ENCODE measurements around the gene TRAFD1. TPM values are rescaled to one million over a fixed set of nuclear protein-coding genes. Genes with fewer than 3 reads are reported as not detected.

The TRAFD1 gene
- total and polyA plus RNA-seq, 2 experiments from 2014 or later: 17.4 to 30.4 TPM

DNA sequence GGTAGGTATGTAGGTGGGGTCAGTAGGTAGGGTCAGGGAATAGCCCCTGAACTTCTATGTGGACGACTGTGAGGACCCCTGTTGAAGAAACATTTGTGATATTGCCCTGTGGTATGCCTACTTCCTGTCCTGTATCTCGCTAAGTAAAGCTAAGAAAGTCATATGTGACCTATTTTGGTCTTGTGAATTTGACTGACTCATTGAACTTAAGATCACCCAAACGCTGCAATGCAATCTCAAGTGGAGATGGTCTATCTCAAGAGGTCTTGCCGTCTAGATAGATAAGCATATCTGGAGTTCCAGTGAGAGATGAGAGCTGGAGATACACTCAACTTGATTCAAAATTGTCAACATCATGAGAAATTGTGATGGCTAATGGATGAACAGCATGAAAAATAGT, 73.8 kb downstream of the TRAFD1 start:
- Histone ChIP-seq H3F3A (replicated peaks; ENCODE audit: low read depth) (no peaks in the 10 kb centered on the region), H3K4me1 (ENCODE audit: insufficient read depth) (no peaks in the 10 kb centered on the region), H4K20me1 (replicated peaks; ENCODE audit: insufficient read depth) (no peaks in the 10 kb centered on the region), H3K27me3 (ENCODE audit: insufficient read depth) (no peaks in the 10 kb centered on the region), H3K27ac (ENCODE audit: low read depth) (no peak overlapping the region), H3K4me2 (no peak overlapping the region), H3K9me2 (ENCODE audit: insufficient read depth) (no peaks in the 10 kb centered on the region), H3K36me3 (ENCODE audit: insufficient read depth) (peaks cover 10% of the 10 kb centered on the region), H3K79me2 (replicated peaks; ENCODE audit: insufficient read depth) (no peaks in the 10 kb centered on the region), H2AFZ (no peak overlapping the region), H3K4me3 (no peak overlapping the region)
- Mint-ChIP-seq H3K9me3 (no peaks in the 10 kb centered on the region), H3K27me3 (ENCODE audit: insufficient read depth, low read depth, poor library complexity) (peaks cover 5% of the 10 kb centered on the region), H3K27ac (no peak overlapping the region), H3K4me1 (peaks cover 3% of the 10 kb centered on the region; the same call in 2 of the 3 replicates), H3K4me3 (no peak overlapping the region), H3K36me3 (ENCODE audit: low read depth) (peaks cover 16% of the 10 kb centered on the region)
- ATAC-seq (no peak), DNase-seq (ENCODE audit: low spot score) (no peak)
- TF ChIP-seq ZNF114 (CRISPR knock-in tag; IDR thresholded peaks at IDR 0.05): no peak
- TF ChIP-seq, protein P1, sequence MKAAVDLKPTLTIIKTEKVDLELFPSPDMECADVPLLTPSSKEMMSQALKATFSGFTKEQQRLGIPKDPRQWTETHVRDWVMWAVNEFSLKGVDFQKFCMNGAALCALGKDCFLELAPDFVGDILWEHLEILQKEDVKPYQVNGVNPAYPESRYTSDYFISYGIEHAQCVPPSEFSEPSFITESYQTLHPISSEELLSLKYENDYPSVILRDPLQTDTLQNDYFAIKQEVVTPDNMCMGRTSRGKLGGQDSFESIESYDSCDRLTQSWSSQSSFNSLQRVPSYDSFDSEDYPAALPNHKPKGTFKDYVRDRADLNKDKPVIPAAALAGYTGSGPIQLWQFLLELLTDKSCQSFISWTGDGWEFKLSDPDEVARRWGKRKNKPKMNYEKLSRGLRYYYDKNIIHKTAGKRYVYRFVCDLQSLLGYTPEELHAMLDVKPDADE (IDR thresholded peaks at IDR 0.05): no peak
- TF ChIP-seq, protein P2, sequence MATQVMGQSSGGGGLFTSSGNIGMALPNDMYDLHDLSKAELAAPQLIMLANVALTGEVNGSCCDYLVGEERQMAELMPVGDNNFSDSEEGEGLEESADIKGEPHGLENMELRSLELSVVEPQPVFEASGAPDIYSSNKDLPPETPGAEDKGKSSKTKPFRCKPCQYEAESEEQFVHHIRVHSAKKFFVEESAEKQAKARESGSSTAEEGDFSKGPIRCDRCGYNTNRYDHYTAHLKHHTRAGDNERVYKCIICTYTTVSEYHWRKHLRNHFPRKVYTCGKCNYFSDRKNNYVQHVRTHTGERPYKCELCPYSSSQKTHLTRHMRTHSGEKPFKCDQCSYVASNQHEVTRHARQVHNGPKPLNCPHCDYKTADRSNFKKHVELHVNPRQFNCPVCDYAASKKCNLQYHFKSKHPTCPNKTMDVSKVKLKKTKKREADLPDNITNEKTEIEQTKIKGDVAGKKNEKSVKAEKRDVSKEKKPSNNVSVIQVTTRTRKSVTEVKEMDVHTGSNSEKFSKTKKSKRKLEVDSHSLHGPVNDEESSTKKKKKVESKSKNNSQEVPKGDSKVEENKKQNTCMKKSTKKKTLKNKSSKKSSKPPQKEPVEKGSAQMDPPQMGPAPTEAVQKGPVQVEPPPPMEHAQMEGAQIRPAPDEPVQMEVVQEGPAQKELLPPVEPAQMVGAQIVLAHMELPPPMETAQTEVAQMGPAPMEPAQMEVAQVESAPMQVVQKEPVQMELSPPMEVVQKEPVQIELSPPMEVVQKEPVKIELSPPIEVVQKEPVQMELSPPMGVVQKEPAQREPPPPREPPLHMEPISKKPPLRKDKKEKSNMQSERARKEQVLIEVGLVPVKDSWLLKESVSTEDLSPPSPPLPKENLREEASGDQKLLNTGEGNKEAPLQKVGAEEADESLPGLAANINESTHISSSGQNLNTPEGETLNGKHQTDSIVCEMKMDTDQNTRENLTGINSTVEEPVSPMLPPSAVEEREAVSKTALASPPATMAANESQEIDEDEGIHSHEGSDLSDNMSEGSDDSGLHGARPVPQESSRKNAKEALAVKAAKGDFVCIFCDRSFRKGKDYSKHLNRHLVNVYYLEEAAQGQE (IDR thresholded peaks at IDR 0.05; ENCODE audit: unreplicated experiment): no peak
- TF ChIP-seq JUNB (IDR thresholded peaks at IDR 0.05; ENCODE audit: unreplicated experiment): no peak
- no peak for TF ChIP-seq EZH2phosphoT487 (IDR thresholded peaks at IDR 0.05; ENCODE audit: unreplicated experiment)
- no peak for TF ChIP-seq CREB1 (CRISPR knock-in tag; IDR thresholded peaks at IDR 0.05; ENCODE audit: low read depth)
- no peak for TF ChIP-seq NANOG (IDR thresholded peaks at IDR 0.05; ENCODE audit: borderline replicate concordance)
- TF ChIP-seq, protein P3, sequence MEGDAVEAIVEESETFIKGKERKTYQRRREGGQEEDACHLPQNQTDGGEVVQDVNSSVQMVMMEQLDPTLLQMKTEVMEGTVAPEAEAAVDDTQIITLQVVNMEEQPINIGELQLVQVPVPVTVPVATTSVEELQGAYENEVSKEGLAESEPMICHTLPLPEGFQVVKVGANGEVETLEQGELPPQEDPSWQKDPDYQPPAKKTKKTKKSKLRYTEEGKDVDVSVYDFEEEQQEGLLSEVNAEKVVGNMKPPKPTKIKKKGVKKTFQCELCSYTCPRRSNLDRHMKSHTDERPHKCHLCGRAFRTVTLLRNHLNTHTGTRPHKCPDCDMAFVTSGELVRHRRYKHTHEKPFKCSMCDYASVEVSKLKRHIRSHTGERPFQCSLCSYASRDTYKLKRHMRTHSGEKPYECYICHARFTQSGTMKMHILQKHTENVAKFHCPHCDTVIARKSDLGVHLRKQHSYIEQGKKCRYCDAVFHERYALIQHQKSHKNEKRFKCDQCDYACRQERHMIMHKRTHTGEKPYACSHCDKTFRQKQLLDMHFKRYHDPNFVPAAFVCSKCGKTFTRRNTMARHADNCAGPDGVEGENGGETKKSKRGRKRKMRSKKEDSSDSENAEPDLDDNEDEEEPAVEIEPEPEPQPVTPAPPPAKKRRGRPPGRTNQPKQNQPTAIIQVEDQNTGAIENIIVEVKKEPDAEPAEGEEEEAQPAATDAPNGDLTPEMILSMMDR (conservative IDR thresholded peaks at IDR 0.05; ENCODE audit: low read depth in 2 of 2): no peak
- TF ChIP-seq POLR2AphosphoS5 (IDR thresholded peaks at IDR 0.05; ENCODE audit: low read depth): no peak
- no peak for TF ChIP-seq ZNF331 (CRISPR knock-in tag; IDR thresholded peaks at IDR 0.05; ENCODE audit: low read depth)
- TF ChIP-seq, protein P4, sequence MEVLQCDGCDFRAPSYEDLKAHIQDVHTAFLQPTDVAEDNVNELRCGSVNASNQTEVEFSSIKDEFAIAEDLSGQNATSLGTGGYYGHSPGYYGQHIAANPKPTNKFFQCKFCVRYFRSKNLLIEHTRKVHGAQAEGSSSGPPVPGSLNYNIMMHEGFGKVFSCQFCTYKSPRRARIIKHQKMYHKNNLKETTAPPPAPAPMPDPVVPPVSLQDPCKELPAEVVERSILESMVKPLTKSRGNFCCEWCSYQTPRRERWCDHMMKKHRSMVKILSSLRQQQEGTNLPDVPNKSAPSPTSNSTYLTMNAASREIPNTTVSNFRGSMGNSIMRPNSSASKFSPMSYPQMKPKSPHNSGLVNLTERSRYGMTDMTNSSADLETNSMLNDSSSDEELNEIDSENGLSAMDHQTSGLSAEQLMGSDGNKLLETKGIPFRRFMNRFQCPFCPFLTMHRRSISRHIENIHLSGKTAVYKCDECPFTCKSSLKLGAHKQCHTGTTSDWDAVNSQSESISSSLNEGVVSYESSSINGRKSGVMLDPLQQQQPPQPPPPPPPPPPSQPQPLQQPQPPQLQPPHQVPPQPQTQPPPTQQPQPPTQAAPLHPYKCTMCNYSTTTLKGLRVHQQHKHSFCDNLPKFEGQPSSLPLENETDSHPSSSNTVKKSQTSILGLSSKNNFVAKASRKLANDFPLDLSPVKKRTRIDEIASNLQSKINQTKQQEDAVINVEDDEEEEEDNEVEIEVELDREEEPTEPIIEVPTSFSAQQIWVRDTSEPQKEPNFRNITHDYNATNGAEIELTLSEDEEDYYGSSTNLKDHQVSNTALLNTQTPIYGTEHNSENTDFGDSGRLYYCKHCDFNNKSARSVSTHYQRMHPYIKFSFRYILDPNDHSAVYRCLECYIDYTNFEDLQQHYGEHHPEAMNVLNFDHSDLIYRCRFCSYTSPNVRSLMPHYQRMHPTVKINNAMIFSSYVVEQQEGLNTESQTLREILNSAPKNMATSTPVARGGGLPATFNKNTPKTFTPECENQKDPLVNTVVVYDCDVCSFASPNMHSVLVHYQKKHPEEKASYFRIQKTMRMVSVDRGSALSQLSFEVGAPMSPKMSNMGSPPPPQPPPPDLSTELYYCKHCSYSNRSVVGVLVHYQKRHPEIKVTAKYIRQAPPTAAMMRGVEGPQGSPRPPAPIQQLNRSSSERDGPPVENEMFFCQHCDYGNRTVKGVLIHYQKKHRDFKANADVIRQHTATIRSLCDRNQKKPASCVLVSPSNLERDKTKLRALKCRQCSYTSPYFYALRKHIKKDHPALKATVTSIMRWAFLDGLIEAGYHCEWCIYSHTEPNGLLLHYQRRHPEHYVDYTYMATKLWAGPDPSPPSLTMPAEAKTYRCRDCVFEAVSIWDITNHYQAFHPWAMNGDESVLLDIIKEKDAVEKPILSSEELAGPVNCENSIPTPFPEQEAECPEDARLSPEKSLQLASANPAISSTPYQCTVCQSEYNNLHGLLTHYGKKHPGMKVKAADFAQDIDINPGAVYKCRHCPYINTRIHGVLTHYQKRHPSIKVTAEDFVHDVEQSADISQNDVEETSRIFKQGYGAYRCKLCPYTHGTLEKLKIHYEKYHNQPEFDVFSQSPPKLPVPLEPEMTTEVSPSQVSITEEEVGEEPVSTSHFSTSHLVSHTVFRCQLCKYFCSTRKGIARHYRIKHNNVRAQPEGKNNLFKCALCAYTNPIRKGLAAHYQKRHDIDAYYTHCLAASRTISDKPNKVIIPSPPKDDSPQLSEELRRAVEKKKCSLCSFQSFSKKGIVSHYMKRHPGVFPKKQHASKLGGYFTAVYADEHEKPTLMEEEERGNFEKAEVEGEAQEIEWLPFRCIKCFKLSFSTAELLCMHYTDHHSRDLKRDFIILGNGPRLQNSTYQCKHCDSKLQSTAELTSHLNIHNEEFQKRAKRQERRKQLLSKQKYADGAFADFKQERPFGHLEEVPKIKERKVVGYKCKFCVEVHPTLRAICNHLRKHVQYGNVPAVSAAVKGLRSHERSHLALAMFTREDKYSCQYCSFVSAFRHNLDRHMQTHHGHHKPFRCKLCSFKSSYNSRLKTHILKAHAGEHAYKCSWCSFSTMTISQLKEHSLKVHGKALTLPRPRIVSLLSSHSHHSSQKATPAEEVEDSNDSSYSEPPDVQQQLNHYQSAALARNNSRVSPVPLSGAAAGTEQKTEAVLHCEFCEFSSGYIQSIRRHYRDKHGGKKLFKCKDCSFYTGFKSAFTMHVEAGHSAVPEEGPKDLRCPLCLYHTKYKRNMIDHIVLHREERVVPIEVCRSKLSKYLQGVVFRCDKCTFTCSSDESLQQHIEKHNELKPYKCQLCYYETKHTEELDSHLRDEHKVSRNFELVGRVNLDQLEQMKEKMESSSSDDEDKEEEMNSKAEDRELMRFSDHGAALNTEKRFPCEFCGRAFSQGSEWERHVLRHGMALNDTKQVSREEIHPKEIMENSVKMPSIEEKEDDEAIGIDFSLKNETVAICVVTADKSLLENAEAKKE (CRISPR knock-in tag; IDR thresholded peaks at IDR 0.05): no peak
- no peak for TF ChIP-seq EZH2 (IDR thresholded peaks at IDR 0.05; ENCODE audit: low read depth, unreplicated experiment)
- no peak for TF ChIP-seq STAT1 (IDR thresholded peaks at IDR 0.05; ENCODE audit: unreplicated experiment)
